ENCODE results near the gene RDH16.

Gene RDH16

DNA sequence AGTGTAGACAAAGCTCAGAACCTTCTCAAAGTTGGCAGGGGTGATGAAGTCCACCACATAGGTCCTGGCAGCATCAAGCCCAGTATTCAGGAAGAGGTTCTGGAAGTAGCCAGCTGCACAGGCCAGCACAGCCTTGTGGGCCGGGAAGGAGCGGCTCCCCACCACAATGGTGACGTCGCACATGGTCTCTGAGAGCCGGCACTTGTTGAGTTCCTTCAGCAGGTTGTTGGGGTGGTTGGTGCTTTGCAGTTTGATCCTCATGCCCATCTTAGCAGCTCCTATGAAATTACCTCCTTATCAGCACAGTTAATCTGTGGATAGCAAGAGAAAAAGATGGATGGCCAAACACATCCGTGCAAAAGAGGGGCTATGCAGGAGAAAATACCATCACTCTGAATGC, 47.2 kb upstream of the RDH16 start:
- Histone ChIP-seq H3K4me1 (ENCODE audit: control insufficient read depth, low read length) (peaks cover 18% of the 10 kb centered on the region), H3K9me2 (replicated peaks; ENCODE audit: control insufficient read depth, low read length) (no peaks in the 10 kb centered on the region), H3K4me2 (ENCODE audit: low read length) (peak overlapping the region; percentile 95), H3K27ac (ENCODE audit: low read depth, low read length) (no peak overlapping the region), H3K36me3 (ENCODE audit: control insufficient read depth, low read length) (peaks cover 54% of the 10 kb centered on the region), H3K4me3 (ENCODE audit: low read length) (peak overlapping the region; percentile 91; the same call in 1 of the 2 replicates), H3K9me3 (ENCODE audit: control insufficient read depth, insufficient read depth, low read length) (no peaks in the 10 kb centered on the region), H3K79me2 (ENCODE audit: control insufficient read depth, low read length) (peaks cover 59% of the 10 kb centered on the region), H4K20me1 (ENCODE audit: control insufficient read depth, insufficient read depth, low read depth, low read length) (peaks cover 10% of the 10 kb centered on the region; the same call in 1 of the 2 replicates), H3F3A (ENCODE audit: control insufficient read depth, insufficient read depth) (peaks cover 7% of the 10 kb centered on the region; the same call in 1 of the 2 replicates), H3K27me3 (ENCODE audit: control insufficient read depth, low read length) (no peaks in the 10 kb centered on the region)
- no peak for TF ChIP-seq EZH2phosphoT487 (IDR thresholded peaks at IDR 0.05; ENCODE audit: borderline replicate concordance, low read length)
- TF ChIP-seq, protein P1, sequence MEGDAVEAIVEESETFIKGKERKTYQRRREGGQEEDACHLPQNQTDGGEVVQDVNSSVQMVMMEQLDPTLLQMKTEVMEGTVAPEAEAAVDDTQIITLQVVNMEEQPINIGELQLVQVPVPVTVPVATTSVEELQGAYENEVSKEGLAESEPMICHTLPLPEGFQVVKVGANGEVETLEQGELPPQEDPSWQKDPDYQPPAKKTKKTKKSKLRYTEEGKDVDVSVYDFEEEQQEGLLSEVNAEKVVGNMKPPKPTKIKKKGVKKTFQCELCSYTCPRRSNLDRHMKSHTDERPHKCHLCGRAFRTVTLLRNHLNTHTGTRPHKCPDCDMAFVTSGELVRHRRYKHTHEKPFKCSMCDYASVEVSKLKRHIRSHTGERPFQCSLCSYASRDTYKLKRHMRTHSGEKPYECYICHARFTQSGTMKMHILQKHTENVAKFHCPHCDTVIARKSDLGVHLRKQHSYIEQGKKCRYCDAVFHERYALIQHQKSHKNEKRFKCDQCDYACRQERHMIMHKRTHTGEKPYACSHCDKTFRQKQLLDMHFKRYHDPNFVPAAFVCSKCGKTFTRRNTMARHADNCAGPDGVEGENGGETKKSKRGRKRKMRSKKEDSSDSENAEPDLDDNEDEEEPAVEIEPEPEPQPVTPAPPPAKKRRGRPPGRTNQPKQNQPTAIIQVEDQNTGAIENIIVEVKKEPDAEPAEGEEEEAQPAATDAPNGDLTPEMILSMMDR (IDR thresholded peaks at IDR 0.05; ENCODE audit: low read depth, low read length, poor library complexity, severe bottlenecking), result no peak

- Histone ChIP-seq H4K20me1 (ENCODE audit: control insufficient read depth, insufficient read depth, low read depth, low read length) (peaks cover 10% of the 10 kb centered on the region; the same call in 1 of the 2 replicates), H3K4me3 (ENCODE audit: low read length) (no peak overlapping the region), H3K36me3 (ENCODE audit: control insufficient read depth, low read length) (peaks cover 54% of the 10 kb centered on the region), H3K4me2 (ENCODE audit: low read length) (no peak overlapping the region), H3K27ac (ENCODE audit: low read depth, low read length) (no peak overlapping the region), H3K4me1 (ENCODE audit: control insufficient read depth, low read length) (peaks cover 18% of the 10 kb centered on the region), H3K9me3 (ENCODE audit: control insufficient read depth, insufficient read depth, low read length) (no peaks in the 10 kb centered on the region), H3K79me2 (ENCODE audit: control insufficient read depth, low read length) (peaks cover 62% of the 10 kb centered on the region), H3F3A (ENCODE audit: control insufficient read depth, insufficient read depth) (peaks cover 7% of the 10 kb centered on the region; the same call in 1 of the 2 replicates), H3K9me2 (replicated peaks; ENCODE audit: control insufficient read depth, low read length) (no peaks in the 10 kb centered on the region), H3K27me3 (ENCODE audit: control insufficient read depth, low read length) (no peaks in the 10 kb centered on the region)
- TF ChIP-seq EZH2phosphoT487 (IDR thresholded peaks at IDR 0.05; ENCODE audit: borderline replicate concordance, low read length), result no peak
- TF ChIP-seq, protein P1 (IDR thresholded peaks at IDR 0.05; ENCODE audit: low read depth, low read length, poor library complexity, severe bottlenecking), result no peak
These were observed 46.0 kb upstream of the RDH16 start for GRCh38 chr12:57003395-57003794.

DNA sequence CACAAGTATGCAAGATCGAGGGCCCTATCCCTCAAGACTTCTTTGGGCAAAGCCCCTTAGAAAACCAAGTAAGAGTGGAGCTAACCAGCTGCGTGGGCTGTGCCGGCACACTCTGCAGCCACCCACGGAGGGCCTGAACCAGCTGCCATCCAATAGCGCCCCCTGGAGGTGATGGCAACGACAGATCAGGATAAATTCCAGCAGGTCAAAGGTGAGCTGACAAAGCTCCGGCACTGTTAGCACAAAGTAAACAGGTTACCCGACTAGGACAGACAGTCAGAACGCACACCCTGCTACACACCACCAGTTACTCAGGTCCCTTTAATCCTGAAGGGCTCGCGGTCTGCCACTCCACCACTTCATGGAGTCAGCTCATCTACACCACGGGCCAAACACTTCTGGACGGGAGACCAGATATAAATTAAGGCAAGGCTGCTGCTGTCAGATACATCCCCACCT, 44.1 kb upstream of the RDH16 start:
- Histone ChIP-seq H3K9me2 (replicated peaks; ENCODE audit: control insufficient read depth, low read length) (no peaks in the 10 kb centered on the region), H3K4me1 (ENCODE audit: control insufficient read depth, low read length) (peaks cover 10% of the 10 kb centered on the region), H3K4me2 (ENCODE audit: low read length) (no peak overlapping the region), H4K20me1 (ENCODE audit: control insufficient read depth, insufficient read depth, low read depth, low read length) (peaks cover 10% of the 10 kb centered on the region; the same call in 1 of the 2 replicates), H3K79me2 (ENCODE audit: control insufficient read depth, low read length) (peaks cover 62% of the 10 kb centered on the region), H3F3A (ENCODE audit: control insufficient read depth, insufficient read depth) (0 out of 2 replicates have a peak, but pooled peaks cover 3% of the 10 kb centered on the region), H3K9me3 (ENCODE audit: control insufficient read depth, insufficient read depth, low read length) (no peaks in the 10 kb centered on the region), H3K27me3 (ENCODE audit: control insufficient read depth, low read length) (no peaks in the 10 kb centered on the region), H3K36me3 (ENCODE audit: control insufficient read depth, low read length) (peaks cover 54% of the 10 kb centered on the region), H3K27ac (ENCODE audit: low read depth, low read length) (no peak overlapping the region), H3K4me3 (ENCODE audit: low read length) (no peak overlapping the region)
- TF ChIP-seq, protein P1 (IDR thresholded peaks at IDR 0.05; ENCODE audit: low read depth, low read length, poor library complexity, severe bottlenecking), result peak; percentile 93
- no peak for TF ChIP-seq EZH2phosphoT487 (IDR thresholded peaks at IDR 0.05; ENCODE audit: borderline replicate concordance, low read length)
